Endodermal cell (in vitro differentiated cells): ENCODE measurements around the gene HSPB2. TPM values are rescaled to one million over a fixed set of nuclear protein-coding genes. Genes with fewer than 3 reads are reported as not detected.
"Not testable (repeated sequence)": the region's sequence is repeated elsewhere in the genome, so short reads cannot be mapped to it uniquely, and the experiment has no call there.

Experiments used
- DNase-seq: peaks from one replicate; pipeline ENCODE4 v3.0.0-alpha.2; 2017
- H3K27ac ChIP-seq: 2 replicates; pipeline ENCODE4 v1.5.1; 2013; ENCODE audit warnings: mild to moderate bottlenecking, low read depth, low read length, moderate library complexity
- H3K27me3 ChIP-seq: 2 replicates; pipeline ENCODE4 v1.6.1; 2013; ENCODE audit warnings: mild to moderate bottlenecking, low read length, moderate library complexity; ENCODE audit not compliant: insufficient read depth, control insufficient read depth, poor library complexity, severe bottlenecking
- H3K36me3 ChIP-seq: 2 replicates; pipeline ENCODE4 v1.7.0; 2013; ENCODE audit warnings: mild to moderate bottlenecking, low read length, moderate library complexity; ENCODE audit not compliant: control insufficient read depth, insufficient read depth
- H3K4me1 ChIP-seq: one replicate; pipeline ENCODE4 v1.7.0; 2013; ENCODE audit warnings: low read length; ENCODE audit not compliant: control insufficient read depth, insufficient read depth
- H3K4me3 ChIP-seq: 2 replicates; pipeline ENCODE4 v1.5.1; 2013; ENCODE audit warnings: mild to moderate bottlenecking, low read length, moderate library complexity
- H3K9ac ChIP-seq: 2 replicates; pipeline ENCODE4 v1.6.1; 2013; ENCODE audit warnings: mild to moderate bottlenecking, low read length, moderate library complexity; ENCODE audit not compliant: poor library complexity, severe bottlenecking; ENCODE audit errors: extremely low read depth
- H3K9me3 ChIP-seq: 2 replicates; pipeline ENCODE4 v1.6.1; 2013; ENCODE audit warnings: mild to moderate bottlenecking, low read length, moderate library complexity; ENCODE audit not compliant: control insufficient read depth
- H3K27ac Mint-ChIP-seq: 2 replicates; pipeline ENCODE4 v1.8.0; 2020; ENCODE audit warnings: mixed read lengths
- H3K27me3 Mint-ChIP-seq: 2 replicates; pipeline ENCODE4 v1.8.0; 2021; ENCODE audit warnings: mild to moderate bottlenecking, mixed read lengths; ENCODE audit not compliant: insufficient read depth
- H3K36me3 Mint-ChIP-seq: 2 replicates; pipeline ENCODE4 v1.8.0; 2020; ENCODE audit warnings: low read depth, mixed read lengths
- H3K4me1 Mint-ChIP-seq: 2 replicates; pipeline ENCODE4 v1.8.0; 2020; ENCODE audit warnings: mixed read lengths
- H3K4me3 Mint-ChIP-seq: 2 replicates; pipeline ENCODE4 v1.8.0; 2020; ENCODE audit warnings: mild to moderate bottlenecking, moderate library complexity, mixed read lengths
- H3K9me3 Mint-ChIP-seq: 2 replicates; pipeline ENCODE4 v1.8.0; 2020; ENCODE audit warnings: mild to moderate bottlenecking, mixed read lengths
- WGBS, 2 experiments: methylation state at CpG; one replicate each; pipeline versions ENCODE4 v1.1.5 to v1.1.7; 2013; ENCODE audit warnings: missing lambda C conversion rate in 2 of 2, mixed read lengths in 1 of 2; ENCODE audit not compliant: insufficient coverage in 1 of 2, insufficient read length in 1 of 2; 5-methylcytosine and 5-hydroxymethylcytosine counted together
- total RNA-seq, 2 donors: library from RNA; stranded (reverse); fragmentation: NEBNext Ultra II Directional in 1 of 2; extraction: Animal tissue kit (Norgen Biotek cat#: 25700) in 1 of 2; gene quantifications; 2 replicates in 1 of 2; 3 replicates in 1 of 2; pipeline ENCODE4 v1.2.1, GENCODE V29; 2021
- TF ChIP-seq, protein P1 (sequence below): fragments of 200-600 bp; sonication (generic); conservative IDR thresholded peaks from 2 replicates; pipeline ENCODE4 v1.5.0; 2021; ENCODE audit warnings: antibody characterized with exemption, mild to moderate bottlenecking

The HSPB2 gene
- total RNA-seq, 2 donors from 2014 or later: 0.20 to 0.33 TPM

DNA sequence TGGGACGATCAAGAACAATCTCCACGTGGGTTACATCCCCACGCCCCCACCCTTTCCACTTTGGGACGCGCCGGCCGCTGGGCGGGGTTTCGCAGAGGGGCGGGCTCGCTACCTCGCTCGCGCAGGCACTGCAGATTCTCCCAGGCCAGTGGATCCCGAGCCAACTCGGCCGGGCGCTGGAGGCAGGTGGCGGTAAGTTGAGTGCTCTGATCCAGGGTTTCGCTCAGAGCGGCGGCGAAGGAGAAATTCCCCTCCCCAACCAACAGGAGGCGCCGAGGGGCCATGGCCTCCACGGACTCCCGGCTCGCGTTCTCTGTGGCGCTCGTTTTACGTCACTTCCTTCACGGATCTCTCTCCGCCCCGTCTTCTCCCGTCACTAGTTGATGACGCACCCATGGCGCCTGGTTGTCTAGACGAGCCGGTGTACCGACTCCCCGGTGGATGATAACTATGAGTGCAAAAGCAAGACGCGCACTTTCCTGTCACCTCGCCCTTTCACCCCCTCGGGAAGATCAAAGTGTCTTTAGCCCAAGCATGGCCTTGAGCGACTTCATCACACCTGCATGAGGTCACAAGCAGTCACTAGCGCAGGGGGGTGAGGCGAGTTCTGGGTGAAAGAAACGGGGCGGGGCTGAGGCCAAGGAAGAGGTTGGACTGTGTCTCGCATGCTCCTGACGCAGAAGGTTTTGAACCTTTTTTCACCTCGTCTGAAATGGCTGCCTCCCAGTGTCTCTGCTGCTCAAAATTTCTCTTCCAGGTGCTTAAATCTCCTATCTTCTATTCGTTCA is 33.5 kb upstream of the HSPB2 start, which contains the start of the genes CFAP68 and FDXACB1:
TSS of gene CFAP68 (plus strand) at position 693 of the 788 bp plus-strand sequence. CDS start at position 713, 20 bp downstream.
TSS of gene FDXACB1 (minus strand) at position 317 of the 788 bp plus-strand sequence. CDS start at position 284, 33 bp downstream.
- peak within 1 kb of the TSS; percentile 97 for H3K27ac ChIP-seq
- TF ChIP-seq, protein P1, sequence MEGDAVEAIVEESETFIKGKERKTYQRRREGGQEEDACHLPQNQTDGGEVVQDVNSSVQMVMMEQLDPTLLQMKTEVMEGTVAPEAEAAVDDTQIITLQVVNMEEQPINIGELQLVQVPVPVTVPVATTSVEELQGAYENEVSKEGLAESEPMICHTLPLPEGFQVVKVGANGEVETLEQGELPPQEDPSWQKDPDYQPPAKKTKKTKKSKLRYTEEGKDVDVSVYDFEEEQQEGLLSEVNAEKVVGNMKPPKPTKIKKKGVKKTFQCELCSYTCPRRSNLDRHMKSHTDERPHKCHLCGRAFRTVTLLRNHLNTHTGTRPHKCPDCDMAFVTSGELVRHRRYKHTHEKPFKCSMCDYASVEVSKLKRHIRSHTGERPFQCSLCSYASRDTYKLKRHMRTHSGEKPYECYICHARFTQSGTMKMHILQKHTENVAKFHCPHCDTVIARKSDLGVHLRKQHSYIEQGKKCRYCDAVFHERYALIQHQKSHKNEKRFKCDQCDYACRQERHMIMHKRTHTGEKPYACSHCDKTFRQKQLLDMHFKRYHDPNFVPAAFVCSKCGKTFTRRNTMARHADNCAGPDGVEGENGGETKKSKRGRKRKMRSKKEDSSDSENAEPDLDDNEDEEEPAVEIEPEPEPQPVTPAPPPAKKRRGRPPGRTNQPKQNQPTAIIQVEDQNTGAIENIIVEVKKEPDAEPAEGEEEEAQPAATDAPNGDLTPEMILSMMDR: peak; percentile 98
- WGBS, 2 experiments: 1% methylated on average over 18 to 55 of the region's 55 CpGs
- peak; percentile 99 for DNase-seq
- peak within 1 kb of the TSS; percentile 74 for H3K4me3 Mint-ChIP-seq
- peak within 1 kb of the TSS; percentile 100 for H3K27ac Mint-ChIP-seq
- peak within 1 kb of the TSS; percentile 73 for H3K9ac ChIP-seq
- no peaks in the 10 kb centered on the region for H3K9me3 Mint-ChIP-seq
- peaks cover 12% of the 10 kb centered on the region for H3K4me1 Mint-ChIP-seq
- peak within 1 kb of the TSS; percentile 96 for H3K4me3 ChIP-seq
- H3K27me3 ChIP-seq: no peaks in the 10 kb centered on the region
- H3K27me3 Mint-ChIP-seq: peaks cover 4% of the 10 kb centered on the region
- H3K36me3 Mint-ChIP-seq: no peaks in the 10 kb centered on the region
- no peaks in the 10 kb centered on the region for H3K36me3 ChIP-seq
- no peaks in the 10 kb centered on the region for H3K9me3 ChIP-seq
- H3K4me1 ChIP-seq: peaks cover 2% of the 10 kb centered on the region

DNA sequence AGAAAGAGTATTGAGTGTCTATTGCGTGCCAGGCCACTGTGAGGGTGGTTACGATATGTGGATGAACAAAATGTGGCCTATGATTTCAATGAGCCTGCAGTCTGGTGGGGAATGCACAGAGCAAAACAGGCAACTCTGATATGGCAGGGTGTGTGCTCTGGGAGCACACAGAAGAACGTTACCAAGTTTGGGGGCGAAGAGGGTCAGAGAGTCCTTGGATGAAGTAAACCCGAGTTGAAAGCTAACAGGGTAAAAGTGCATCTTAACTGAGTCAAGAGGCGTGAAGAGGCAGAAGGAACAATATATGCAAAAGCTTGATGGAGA is 32.9 kb upstream of the HSPB2 start:
- Histone ChIP-seq H3K9ac (peak overlapping the region; percentile 73), H3K9me3 (no peaks in the 10 kb centered on the region), H3K4me3 (peak overlapping the region; percentile 96), H3K27me3 (no peaks in the 10 kb centered on the region), H3K4me1 (peaks cover 2% of the 10 kb centered on the region), H3K27ac (peak overlapping the region; percentile 97), H3K36me3 (no peaks in the 10 kb centered on the region)
- H3K9me3 Mint-ChIP-seq: no peaks in the 10 kb centered on the region
- peaks cover 4% of the 10 kb centered on the region for H3K27me3 Mint-ChIP-seq
- peaks cover 12% of the 10 kb centered on the region for H3K4me1 Mint-ChIP-seq
- WGBS, 2 experiments: 69 to 70% methylated on average over 6 of the region's 6 CpGs
- TF ChIP-seq, protein P1: no peak
- no peaks in the 10 kb centered on the region for H3K36me3 Mint-ChIP-seq
- DNase-seq: no peak
- peak overlapping the region; percentile 100 for H3K27ac Mint-ChIP-seq
- H3K4me3 Mint-ChIP-seq: peak overlapping the region; percentile 74

DNA sequence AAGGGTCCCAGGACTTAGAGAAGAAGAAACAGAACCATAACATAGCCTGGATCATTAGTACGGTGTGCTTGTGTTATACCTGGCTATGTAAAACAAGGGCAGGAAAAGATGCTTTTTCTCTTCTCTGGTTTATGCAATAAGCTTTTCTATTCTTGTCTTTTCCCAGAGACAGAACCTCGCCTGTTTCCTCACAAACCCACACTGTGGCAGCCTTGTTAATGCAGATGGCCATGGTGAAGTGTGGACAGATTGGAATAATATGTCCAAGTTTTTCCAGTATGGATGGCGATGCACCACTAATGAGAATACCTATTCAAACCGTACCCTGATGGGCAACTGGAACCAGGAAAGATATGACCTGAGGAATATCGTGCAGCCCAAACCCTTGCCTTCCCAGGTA is 30.3 kb upstream of the HSPB2 start:
- H3K4me3 ChIP-seq: no peak overlapping the region

DNA sequence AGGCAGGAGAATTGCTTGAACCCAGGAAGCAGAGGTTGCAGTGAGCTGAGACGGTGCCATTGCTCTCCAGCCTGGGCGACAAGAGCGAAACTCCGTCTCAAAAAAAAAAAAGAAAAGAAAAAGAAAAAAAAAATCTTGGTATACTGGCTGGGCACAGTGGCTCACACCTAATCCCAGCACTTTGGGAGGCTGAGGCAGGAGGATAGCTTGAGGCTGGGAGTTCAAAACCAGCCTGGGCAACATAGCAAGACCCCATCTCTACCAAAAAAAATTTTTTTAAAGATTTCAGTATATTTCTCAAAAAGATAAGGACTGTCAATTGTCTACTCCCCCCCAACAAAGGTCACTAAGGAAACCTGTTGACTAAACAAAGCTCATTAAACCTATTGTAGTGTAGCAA is 27.5 kb upstream of the HSPB2 start:
- not testable (repeated sequence) for H3K27me3 ChIP-seq, H3K4me1 Mint-ChIP-seq, H3K4me1 ChIP-seq, H3K4me3 Mint-ChIP-seq, H3K9me3 Mint-ChIP-seq, H3K27ac Mint-ChIP-seq, DNase-seq, H3K9me3 ChIP-seq, H3K4me3 ChIP-seq, H3K27ac ChIP-seq, H3K27me3 Mint-ChIP-seq, H3K36me3 ChIP-seq, H3K36me3 Mint-ChIP-seq, H3K9ac ChIP-seq
- 88 to 100% methylated on average over 2 to 4 of the region's 4 CpGs for WGBS, 2 experiments

More for the DNA sequence above, 30.3 kb upstream of the HSPB2 start:
- Histone ChIP-seq H3K27me3 (no peaks in the 10 kb centered on the region), H3K36me3 (no peaks in the 10 kb centered on the region), H3K9ac (no peak overlapping the region), H3K4me1 (peaks cover 2% of the 10 kb centered on the region), H3K9me3 (no peaks in the 10 kb centered on the region), H3K27ac (no peak overlapping the region)
- peaks cover 4% of the 10 kb centered on the region for H3K27me3 Mint-ChIP-seq
- no peaks in the 10 kb centered on the region for H3K36me3 Mint-ChIP-seq
- TF ChIP-seq, protein P1: no peak
- H3K9me3 Mint-ChIP-seq: no peaks in the 10 kb centered on the region
- H3K4me1 Mint-ChIP-seq: peaks cover 12% of the 10 kb centered on the region
- 92 to 97% methylated on average over 4 to 5 of the region's 5 CpGs for WGBS, 2 experiments
- DNase-seq: no peak
- H3K4me3 Mint-ChIP-seq: no peak overlapping the region
- no peak overlapping the region for H3K27ac Mint-ChIP-seq
